Activated T-cell treated with anti-CD3 and anti-CD28 coated beads, Interleukin-2, amount 50 U/mL, for 4 hours (primary cell): ENCODE measurements around the gene ATXN10. TPM values are rescaled to one million over a fixed set of nuclear protein-coding genes. Genes with fewer than 3 reads are reported as not detected.

Experiments
- ATAC-seq, 2 donors: fragments of 200-7000 bp; cut with Tn5 transposase; one replicate each; pipeline ENCODE4 v1.10.0; 2021
- DNase-seq: peaks from one replicate; pipeline ENCODE4 v3.0.0-alpha.2; 2020
- H3K27me3 Mint-ChIP-seq: one replicate; pipeline ENCODE4 v1.8.0; 2021; ENCODE audit warnings: low read depth, mixed read lengths
- H3K36me3 Mint-ChIP-seq: one replicate; pipeline ENCODE4 v1.8.0; 2022; ENCODE audit warnings: mixed read lengths; ENCODE audit not compliant: insufficient read depth
- H3K4me1 Mint-ChIP-seq: one replicate; pipeline ENCODE4 v1.8.0; 2021; ENCODE audit warnings: low read depth, mixed read lengths
- H3K4me3 Mint-ChIP-seq: one replicate; pipeline ENCODE4 v1.8.0; 2021; ENCODE audit warnings: mild to moderate bottlenecking, moderate library complexity, mixed read lengths
- H3K9me3 Mint-ChIP-seq: one replicate; pipeline ENCODE4 v1.8.0; 2021; ENCODE audit warnings: mixed read lengths
- total RNA-seq, 3 donors: library from RNA; stranded (reverse); gene quantifications; one replicate each; pipeline ENCODE4 v1.2.1, GENCODE V29; 2021

The ATXN10 gene
- total RNA-seq, 3 donors from 2014 or later = 88.1 to 97.9 (median 90.5) TPM

GRCh38 chr22:45826520-45826919, 154.9 kb downstream of the ATXN10 start:
- no peak for ATAC-seq
- no peak for DNase-seq
- Mint-ChIP-seq H3K36me3 (peaks cover 45% of the 10 kb centered on the region), H3K9me3 (no peaks in the 10 kb centered on the region), H3K4me1 (no peaks in the 10 kb centered on the region), H3K27me3 (no peaks in the 10 kb centered on the region), H3K4me3 (no peak overlapping the region)

- DNase-seq (no peak), ATAC-seq (no peak)
- H3K9me3 Mint-ChIP-seq = no peaks in the 10 kb centered on the region
- H3K27me3 Mint-ChIP-seq = no peaks in the 10 kb centered on the region
- H3K4me1 Mint-ChIP-seq = no peaks in the 10 kb centered on the region
- peaks cover 42% of the 10 kb centered on the region for H3K36me3 Mint-ChIP-seq
- no peak overlapping the region for H3K4me3 Mint-ChIP-seq
These were observed 157.2 kb downstream of the ATXN10 start for GRCh38 chr22:45828841-45829240.

DNA sequence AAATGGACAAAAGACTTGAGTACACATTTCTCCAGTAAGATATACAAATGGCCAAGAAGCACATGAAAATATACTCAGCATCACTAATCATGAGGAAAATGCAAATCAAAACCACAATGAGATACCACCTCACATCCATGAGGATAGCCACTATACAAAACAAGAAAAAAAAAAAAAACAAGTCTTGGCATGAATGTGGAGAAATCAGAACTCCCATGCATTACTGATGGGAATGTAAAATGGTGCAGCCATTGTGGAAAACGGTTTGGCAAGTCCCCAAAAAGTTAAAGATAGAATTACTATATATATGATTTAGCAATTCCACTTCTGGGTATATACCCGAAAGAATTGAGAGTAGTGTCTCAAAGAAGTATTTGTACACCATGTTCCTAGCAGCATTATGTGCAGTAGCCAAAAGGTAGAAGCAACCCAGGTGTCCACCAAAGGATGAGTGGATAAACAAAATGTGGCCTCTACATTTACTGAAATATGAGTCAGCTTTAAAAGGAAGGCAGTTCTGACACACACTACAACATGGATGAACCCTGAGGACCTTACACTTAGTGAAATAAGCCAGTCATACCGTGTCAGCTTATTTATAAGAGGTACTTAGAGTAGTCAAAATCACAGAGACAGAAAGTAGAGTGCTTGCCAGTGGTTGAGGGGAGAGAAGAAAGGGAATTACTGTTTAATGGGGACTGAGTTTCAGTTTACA, 159.1 kb downstream of the ATXN10 start:
- no peak for DNase-seq
- no peaks in the 10 kb centered on the region for H3K9me3 Mint-ChIP-seq
- no peaks in the 10 kb centered on the region for H3K27me3 Mint-ChIP-seq
- no peaks in the 10 kb centered on the region for H3K4me1 Mint-ChIP-seq
- ATAC-seq = no peak
- peaks cover 28% of the 10 kb centered on the region for H3K36me3 Mint-ChIP-seq
- H3K4me3 Mint-ChIP-seq = no peak overlapping the region

- no peaks in the 10 kb centered on the region for H3K27me3 Mint-ChIP-seq
- no peaks in the 10 kb centered on the region for H3K4me1 Mint-ChIP-seq
- no peaks in the 10 kb centered on the region for H3K9me3 Mint-ChIP-seq
- H3K36me3 Mint-ChIP-seq = peaks cover 22% of the 10 kb centered on the region
- DNase-seq (no peak), ATAC-seq (no peak)
- H3K4me3 Mint-ChIP-seq = no peak overlapping the region
These were observed 159.8 kb downstream of the ATXN10 start for GRCh38 chr22:45831394-45831793.

DNA sequence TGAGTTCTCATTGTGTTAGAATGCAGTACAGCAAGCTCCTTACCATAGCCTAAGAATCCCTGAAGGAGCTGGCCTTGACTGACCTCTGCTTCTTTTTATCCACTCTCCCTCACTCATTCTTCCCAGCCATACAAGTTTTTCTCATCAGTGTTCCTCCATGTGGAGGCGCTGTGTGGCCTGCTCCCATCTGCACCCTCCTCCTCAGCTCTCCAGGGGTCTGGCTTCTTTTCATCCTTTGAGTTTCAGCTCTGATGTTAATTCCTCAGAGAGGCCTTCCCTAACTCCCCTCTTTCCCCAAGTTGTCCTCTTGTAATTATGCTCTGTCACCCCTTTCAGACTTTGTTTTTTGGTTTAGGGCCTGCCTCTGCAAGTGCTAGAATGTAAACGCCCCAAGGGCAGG, 160.5 kb downstream of the ATXN10 start:
- H3K4me1 Mint-ChIP-seq = no peaks in the 10 kb centered on the region
- no peaks in the 10 kb centered on the region for H3K9me3 Mint-ChIP-seq
- ATAC-seq (no peak), DNase-seq (no peak)
- peaks cover 20% of the 10 kb centered on the region for H3K36me3 Mint-ChIP-seq
- H3K27me3 Mint-ChIP-seq = no peaks in the 10 kb centered on the region
- H3K4me3 Mint-ChIP-seq = no peak overlapping the region

- no peak for DNase-seq
- H3K27me3 Mint-ChIP-seq = no peaks in the 10 kb centered on the region
- ATAC-seq = no peak
- no peak overlapping the region for H3K4me3 Mint-ChIP-seq
- H3K9me3 Mint-ChIP-seq = no peaks in the 10 kb centered on the region
- H3K4me1 Mint-ChIP-seq = no peaks in the 10 kb centered on the region
- peaks cover 18% of the 10 kb centered on the region for H3K36me3 Mint-ChIP-seq
These were observed 161.4 kb downstream of the ATXN10 start for GRCh38 chr22:45832959-45833580.

DNA sequence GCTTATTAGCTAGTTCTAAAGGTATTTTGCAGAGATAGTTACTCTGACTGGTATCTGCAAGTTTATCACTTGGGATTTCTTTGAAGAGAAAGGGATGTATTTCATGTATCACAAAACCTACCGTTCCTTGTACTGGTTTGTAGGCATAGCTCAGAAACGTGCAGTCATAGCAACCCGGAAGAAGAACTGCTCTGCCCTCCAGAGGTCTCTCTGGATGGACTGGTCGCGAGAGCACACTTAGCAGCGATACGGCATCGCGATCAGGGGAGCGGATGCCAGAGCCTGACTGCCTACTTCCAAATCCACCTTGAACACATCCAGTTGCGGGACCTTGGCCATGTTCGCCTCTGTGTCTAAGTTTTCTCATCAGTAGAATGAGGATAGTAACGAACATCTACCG, 162.0 kb downstream of the ATXN10 start:
- Mint-ChIP-seq H3K27me3 (no peaks in the 10 kb centered on the region), H3K9me3 (no peaks in the 10 kb centered on the region), H3K4me1 (no peaks in the 10 kb centered on the region), H3K4me3 (no peak overlapping the region), H3K36me3 (peaks cover 17% of the 10 kb centered on the region)
- no peak for DNase-seq
- ATAC-seq = no peak

DNA sequence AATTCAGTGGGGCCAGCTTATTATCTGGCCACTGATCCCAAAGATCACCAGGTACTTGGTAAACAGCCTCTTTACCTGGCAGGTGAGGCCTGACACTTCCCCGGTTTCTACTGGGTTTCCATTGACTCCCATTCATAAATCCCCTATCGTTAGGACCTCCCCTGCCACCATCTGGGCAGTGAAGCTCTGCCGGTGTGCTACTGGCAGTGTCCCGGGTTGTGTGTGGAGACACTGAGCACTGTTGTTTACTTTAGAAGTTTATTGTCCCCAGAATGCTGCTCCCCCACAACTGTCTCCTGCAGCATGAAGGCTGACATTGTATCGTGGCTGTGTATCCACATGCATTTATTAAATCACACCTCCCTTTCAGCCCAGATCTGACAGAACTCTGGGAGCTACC, 162.6 kb downstream of the ATXN10 start:
- no peak for DNase-seq
- Mint-ChIP-seq H3K27me3 (no peaks in the 10 kb centered on the region), H3K4me3 (no peak overlapping the region), H3K36me3 (peaks cover 14% of the 10 kb centered on the region), H3K9me3 (no peaks in the 10 kb centered on the region), H3K4me1 (no peaks in the 10 kb centered on the region)
- ATAC-seq = no peak

DNA sequence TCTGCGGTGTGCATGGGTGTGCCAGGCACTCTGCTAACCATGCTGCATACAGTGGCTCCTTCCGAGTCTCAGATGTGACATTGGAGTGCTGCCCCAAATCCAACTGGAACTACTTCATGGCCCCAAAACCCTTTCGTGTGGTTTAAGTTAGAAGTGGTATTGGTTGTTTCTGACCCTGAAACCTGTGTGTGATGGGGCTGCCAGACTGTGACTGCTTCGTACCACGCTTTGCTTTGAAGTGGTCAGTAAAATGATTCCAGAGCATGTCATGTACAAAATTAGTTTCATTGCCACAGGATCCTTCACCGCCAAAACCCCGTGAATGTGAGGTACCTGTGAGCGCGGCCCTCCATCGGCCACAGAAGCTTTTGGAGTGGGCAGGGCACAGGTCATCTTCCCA, 163.2 kb downstream of the ATXN10 start:
- H3K4me3 Mint-ChIP-seq = no peak overlapping the region
- ATAC-seq (peak in 1 of 2 donors; percentile 7), DNase-seq (no peak)
- H3K27me3 Mint-ChIP-seq = no peaks in the 10 kb centered on the region
- peaks cover 14% of the 10 kb centered on the region for H3K36me3 Mint-ChIP-seq
- no peaks in the 10 kb centered on the region for H3K9me3 Mint-ChIP-seq
- H3K4me1 Mint-ChIP-seq = no peaks in the 10 kb centered on the region

- no peaks in the 10 kb centered on the region for H3K27me3 Mint-ChIP-seq
- peaks cover 22% of the 10 kb centered on the region for H3K36me3 Mint-ChIP-seq
- no peak overlapping the region for H3K4me3 Mint-ChIP-seq
- no peaks in the 10 kb centered on the region for H3K9me3 Mint-ChIP-seq
- no peak for DNase-seq
- H3K4me1 Mint-ChIP-seq = no peaks in the 10 kb centered on the region
- no peak for ATAC-seq
These were observed 165.0 kb downstream of the ATXN10 start for GRCh38 chr22:45836418-45837169.

- H3K4me1 Mint-ChIP-seq = no peaks in the 10 kb centered on the region
These were observed 165.9 kb downstream of the ATXN10 start for GRCh38 chr22:45837508-45837907.

DNA sequence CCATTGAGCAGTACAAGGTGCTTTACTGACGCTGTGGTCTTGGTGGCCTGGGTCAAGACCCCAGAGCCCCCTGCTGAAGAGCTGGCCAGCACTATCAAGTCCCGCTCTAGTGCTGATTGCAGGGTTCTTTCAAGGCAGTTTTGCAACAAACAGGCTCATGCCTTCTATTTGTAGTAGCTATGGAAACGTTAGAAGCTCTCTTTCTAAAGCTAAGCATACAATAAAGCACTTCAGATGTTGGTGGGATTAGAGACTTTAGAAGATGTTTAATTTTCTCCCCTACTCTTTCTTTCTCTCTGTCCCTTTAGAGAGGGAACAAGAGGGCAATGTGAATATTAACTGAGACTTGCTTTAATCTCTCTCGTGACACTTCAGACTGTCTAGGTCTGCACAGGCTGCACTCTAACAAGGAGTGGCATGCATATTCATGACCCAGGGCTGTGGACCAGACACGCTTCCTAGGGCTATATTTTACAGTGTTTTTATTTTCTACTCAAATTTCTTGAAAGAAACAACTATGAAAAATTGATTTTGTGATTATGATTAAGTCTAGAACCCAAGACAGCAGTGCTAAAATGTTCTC, 166.8 kb downstream of the ATXN10 start:
- no peaks in the 10 kb centered on the region for H3K27me3 Mint-ChIP-seq

More at GRCh38 chr22:45837508-45837907, 165.9 kb downstream of the ATXN10 start:
- ATAC-seq (no peak), DNase-seq (no peak)
- Mint-ChIP-seq H3K9me3 (no peaks in the 10 kb centered on the region), H3K36me3 (peaks cover 24% of the 10 kb centered on the region), H3K27me3 (no peaks in the 10 kb centered on the region), H3K4me3 (no peak overlapping the region)

GRCh38 chr22:45840483-45840882, 168.8 kb downstream of the ATXN10 start:
- no peaks in the 10 kb centered on the region for H3K9me3 Mint-ChIP-seq
- no peak for DNase-seq
- ATAC-seq = no peak
- H3K36me3 Mint-ChIP-seq = peaks cover 46% of the 10 kb centered on the region
- no peak overlapping the region for H3K4me3 Mint-ChIP-seq
- H3K4me1 Mint-ChIP-seq = no peaks in the 10 kb centered on the region
- H3K27me3 Mint-ChIP-seq = no peaks in the 10 kb centered on the region

More for the DNA sequence above, 166.8 kb downstream of the ATXN10 start:
- H3K4me1 Mint-ChIP-seq = no peaks in the 10 kb centered on the region
- no peak for ATAC-seq
- H3K36me3 Mint-ChIP-seq = peaks cover 27% of the 10 kb centered on the region
- H3K4me3 Mint-ChIP-seq = no peak overlapping the region
- H3K9me3 Mint-ChIP-seq = no peaks in the 10 kb centered on the region
- DNase-seq = no peak

- Mint-ChIP-seq H3K4me1 (no peaks in the 10 kb centered on the region), H3K9me3 (no peaks in the 10 kb centered on the region), H3K27me3 (no peaks in the 10 kb centered on the region)
These were observed 170.8 kb downstream of the ATXN10 start for GRCh38 chr22:45842291-45842991.

More at GRCh38 chr22:45842291-45842991, 170.8 kb downstream of the ATXN10 start:
- no peak for ATAC-seq
- Mint-ChIP-seq H3K36me3 (peaks cover 58% of the 10 kb centered on the region), H3K4me3 (no peak overlapping the region)
- DNase-seq = no peak
